CD4-positive, alpha-beta T cell treated with Interleukin-6 for 4 hours (primary cell): Measurements from ENCODE around the gene MMD.
A peak's percentile ranks its signal among the peaks of the same experiment; 100 is the strongest.
"Not testable (repeated sequence)": the region's sequence is repeated elsewhere in the genome, so short reads cannot be mapped to it uniquely, and the experiment has no call there.

ENCODE experiments used
- DNase-seq: peaks from one replicate; pipeline ENCODE4 v3.0.0-alpha.2; 2020; ENCODE audit warnings: mixed read lengths

The MMD gene

DNA sequence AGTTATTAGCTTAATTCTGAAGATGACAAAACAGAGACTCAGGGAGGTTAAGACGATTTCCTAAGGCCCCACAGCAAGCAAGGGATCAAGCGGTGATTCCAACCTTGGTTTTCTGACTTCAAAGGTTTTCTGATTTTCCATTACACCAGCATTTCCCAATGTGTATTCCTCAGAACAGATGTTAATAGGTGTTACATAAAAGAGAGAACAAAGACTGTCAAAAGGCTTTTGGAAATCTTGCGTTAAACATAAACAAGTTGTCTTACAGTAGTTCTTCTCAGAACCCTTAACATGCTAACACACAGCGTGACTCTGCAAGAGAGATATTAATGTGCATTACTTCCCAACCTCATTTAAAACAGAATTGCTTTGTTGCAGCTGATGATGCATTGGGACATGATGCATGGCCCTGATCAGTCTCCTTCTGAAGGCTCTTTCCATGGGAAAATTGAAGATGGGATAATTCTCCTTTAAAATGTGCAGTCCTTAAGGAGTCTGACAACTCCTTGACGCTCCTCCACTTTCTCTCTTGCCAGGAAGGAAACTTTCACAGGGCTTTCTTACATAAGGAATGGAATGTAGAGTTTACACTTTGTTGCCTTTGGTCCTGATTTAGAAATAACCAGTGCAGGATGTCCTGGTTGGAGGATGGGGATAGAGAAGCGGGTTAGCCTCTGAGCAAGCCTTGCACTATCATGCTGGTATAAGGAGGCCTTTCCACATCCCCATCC is 21.5 kb upstream of the MMD start:
- DNase-seq, result no peak

- no peak for DNase-seq
These were observed 20.8 kb upstream of the MMD start for GRCh38 chr17:55442462-55442861.

DNA sequence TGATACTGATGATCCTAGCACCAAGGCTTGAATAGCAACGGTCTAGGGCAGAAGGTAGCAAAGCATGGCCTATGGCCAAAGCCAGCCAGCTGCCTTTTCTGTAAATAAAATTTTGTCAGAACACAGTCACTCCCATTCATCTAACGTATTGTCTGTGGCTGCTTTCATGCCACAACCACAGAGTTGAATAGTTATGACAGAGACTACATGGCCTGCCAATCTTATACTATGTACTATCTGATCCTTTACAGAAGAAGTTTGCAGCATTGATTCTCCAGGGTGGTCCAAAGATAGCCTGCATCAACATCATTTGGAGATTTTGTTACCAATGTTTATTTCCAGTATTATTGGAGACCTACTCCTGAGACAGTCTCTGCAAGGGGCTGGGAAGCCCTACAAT is 19.9 kb upstream of the MMD start:
- DNase-seq, result no peak

GRCh38 chr17:55440391-55440790 is 18.8 kb upstream of the MMD start:
- no peak for DNase-seq

- DNase-seq, result no peak
These were observed 15.5 kb upstream of the MMD start for GRCh38 chr17:55437159-55437605.

DNA sequence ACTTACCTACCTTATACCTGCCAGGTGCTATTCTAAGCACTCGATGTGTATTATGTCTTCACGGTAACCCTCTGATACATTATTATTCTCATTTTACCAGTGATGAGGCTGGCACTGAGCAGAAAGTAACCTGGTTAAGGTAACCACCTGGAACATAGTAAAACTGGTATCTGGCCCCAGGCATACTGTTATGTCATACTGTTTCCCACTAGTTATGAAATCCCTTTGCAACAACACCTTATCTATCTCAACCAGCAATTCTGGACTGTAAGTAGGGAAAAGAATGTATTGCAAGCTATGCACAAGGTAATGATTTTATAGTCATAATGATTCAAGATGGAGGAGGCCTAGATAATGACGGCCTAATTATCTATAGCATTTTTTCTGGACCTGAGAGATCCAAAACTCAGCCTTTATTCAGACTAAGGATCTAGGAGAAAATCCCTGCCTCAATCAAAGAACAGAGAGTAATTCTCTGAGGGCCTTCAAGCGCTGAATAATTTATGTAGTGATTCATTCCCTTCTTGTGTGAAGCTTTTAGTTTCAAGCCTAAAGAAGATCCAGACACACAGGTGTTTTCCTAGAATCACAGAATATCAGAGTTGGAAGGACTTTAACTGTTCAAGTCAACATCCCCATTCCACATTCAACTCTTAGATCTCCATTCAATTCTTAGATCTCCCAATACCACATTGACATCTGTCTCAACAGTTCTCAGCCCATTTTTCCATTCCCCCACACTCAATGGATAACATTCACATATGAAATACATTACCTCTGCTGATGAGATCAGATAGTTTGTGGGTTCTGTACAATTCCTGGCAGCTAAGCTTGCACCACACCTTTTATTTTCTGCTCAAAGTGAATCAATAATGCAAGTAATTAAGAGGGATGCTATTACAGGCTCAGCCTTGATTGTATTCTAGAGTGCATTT is 14.9 kb upstream of the MMD start:
- no peak for DNase-seq

DNA sequence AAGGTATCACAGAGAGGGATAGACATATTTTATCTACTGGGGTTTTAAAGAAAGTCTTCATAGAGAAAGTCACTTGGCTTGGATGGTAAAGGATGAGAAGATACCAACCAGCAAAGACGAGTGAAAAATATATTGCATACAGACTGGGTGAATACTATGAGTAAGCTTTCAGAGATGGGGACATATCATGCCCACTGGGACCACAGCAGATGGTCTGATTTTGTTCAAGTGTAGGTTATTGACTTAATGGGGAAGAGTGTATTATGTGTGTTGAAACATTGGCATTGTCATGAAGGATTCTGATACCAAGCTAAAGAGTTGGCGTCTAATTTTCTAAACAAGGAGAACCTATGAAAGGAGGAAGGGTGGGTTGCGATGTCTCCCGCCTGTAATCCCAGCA is 13.8 kb upstream of the MMD start:
- no peak for DNase-seq

- no peak for DNase-seq
These were observed 13.1 kb upstream of the MMD start for GRCh38 chr17:55434721-55435120.

DNA sequence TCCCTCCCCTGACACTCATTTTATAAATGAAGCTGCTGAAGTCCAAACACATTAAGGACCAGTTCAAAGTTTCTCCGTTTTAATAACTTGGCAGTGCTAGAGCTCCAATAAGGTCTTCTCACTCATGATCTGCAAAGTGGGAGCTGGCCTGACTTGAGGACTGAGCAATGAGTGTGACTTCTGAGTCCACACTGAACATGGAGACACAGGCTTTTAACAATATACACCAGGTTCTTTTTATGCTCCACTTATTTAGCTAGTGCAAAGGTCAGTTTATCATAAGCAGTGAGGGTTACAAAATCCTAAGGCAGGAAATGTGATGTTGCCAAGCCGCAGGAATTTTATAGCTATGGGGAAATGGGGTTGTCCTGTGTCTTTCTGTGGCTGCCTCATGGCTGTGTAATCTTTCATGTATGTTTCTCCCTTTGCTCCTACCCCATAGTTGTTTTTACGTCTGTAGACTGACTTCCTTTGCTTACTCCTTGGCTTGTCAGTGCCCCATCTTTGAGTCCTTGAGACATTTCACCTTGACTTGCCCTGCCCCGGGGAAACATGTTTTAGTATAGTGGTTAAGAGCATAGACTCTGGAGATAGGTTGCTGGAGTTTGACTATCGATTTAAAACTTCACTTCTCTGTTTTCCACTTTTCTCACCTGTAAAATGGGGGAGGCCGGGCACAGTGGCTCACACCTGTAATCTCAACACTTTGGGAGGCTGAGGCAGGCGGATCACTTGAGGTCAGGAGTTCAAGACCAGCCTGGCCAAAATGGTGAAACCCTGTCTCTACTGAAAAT is 12.2 kb upstream of the MMD start:
- no peak for DNase-seq

DNA sequence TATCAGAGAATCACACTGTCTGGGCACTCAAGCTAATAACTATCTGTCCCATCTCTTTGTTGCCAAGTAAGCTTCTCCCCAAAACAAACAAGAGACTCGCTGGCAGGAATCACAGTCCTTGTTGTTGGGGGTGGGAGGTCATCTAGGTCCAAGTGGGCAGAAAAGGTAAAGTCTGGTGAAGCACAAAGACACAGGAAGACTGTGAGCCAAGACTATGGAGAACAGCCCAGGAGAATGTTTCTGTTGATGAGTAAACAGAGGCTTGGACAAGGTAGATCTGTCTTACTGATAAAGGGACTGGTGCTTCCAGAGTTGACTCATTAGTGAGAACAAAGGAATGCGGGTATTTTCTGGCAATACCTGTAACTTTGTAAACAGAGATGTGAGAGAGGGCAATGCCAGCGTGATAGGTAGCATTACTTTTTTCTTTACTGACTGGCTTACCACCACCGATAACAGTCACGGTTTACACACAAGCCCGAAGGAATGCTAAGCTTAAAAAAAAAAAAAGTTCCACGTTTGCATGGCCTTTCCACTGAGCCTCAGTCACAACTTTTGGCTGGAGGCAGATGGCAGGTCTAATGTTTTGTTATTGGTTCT is 11.5 kb upstream of the MMD start:
- DNase-seq, result no peak

GRCh38 chr17:55432358-55433028 is 10.9 kb upstream of the MMD start:
- DNase-seq, result no peak

DNA sequence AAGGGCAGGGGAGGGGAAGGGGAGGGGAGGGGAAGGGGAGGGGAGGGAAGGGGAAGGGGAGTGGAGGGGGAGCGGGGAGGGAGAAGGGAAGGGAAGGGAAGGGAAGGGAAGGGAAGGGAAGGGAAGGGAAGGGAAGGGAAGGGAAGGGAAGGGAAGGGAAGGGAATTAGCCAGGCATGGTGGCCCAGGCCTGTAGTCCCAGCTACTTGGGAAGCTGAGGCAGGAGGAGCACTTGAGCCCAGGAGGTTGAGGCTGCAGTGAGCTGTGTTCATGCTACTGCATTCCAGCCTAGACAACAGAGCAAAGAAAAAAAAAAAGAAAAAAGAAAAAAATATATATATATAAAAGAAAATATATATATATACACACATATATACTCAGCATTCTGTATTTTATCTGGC is 10.3 kb upstream of the MMD start:
- DNase-seq, result not testable (repeated sequence)

- DNase-seq, result no peak
These were observed 9.1 kb upstream of the MMD start for GRCh38 chr17:55430541-55431288.

DNA sequence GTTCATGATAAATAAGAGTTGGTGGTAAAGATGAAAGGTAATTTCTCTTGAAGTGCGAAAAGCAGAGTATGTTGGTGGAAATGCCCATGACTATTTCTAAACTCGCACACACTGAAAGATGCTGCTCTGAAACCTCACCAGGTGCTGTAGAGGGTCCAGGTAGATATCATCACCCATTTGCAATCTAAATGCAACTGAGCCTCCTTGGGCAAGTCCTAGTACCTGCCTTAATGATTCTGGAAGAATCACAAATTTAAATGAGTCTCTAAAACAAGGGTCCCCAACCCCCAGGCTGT is 5.9 kb upstream of the MMD start:
- DNase-seq, result no peak

- no peak for DNase-seq
These were observed 5.4 kb upstream of the MMD start for GRCh38 chr17:55426851-55427586.

- no peak for DNase-seq
These were observed 3.4 kb upstream of the MMD start for GRCh38 chr17:55424893-55425540.

GRCh38 chr17:55423535-55423934 is 1.9 kb upstream of the MMD start:
- DNase-seq, result no peak

GRCh38 chr17:55422828-55423164 is 1.2 kb upstream of the MMD start:
- DNase-seq, result not testable (repeated sequence)

- peak; percentile 59 for DNase-seq
These were observed 858 bp downstream of the MMD start for GRCh38 chr17:55420776-55421178.

- DNase-seq, result peak; percentile 35
These were observed 1.4 kb downstream of the MMD start for GRCh38 chr17:55420067-55420775.
